Effector CD8-positive, alpha-beta T cell (primary cell): ENCODE data around the gene TSC1.

Source experiments
- DNase-seq: peaks from one replicate; lab custom pipeline; 2025; lab: John Stamatoyannopoulos, UW

The TSC1 gene

GRCh38 chr9:132888151-132888550 lies 56.3 kb downstream of the TSC1 start:
- no peak for DNase-seq

- DNase-seq = no peak
These were observed 57.0 kb downstream of the TSC1 start for GRCh38 chr9:132887181-132888120.

- no peak for DNase-seq
These were observed 58.1 kb downstream of the TSC1 start for GRCh38 chr9:132886334-132886725.

DNA sequence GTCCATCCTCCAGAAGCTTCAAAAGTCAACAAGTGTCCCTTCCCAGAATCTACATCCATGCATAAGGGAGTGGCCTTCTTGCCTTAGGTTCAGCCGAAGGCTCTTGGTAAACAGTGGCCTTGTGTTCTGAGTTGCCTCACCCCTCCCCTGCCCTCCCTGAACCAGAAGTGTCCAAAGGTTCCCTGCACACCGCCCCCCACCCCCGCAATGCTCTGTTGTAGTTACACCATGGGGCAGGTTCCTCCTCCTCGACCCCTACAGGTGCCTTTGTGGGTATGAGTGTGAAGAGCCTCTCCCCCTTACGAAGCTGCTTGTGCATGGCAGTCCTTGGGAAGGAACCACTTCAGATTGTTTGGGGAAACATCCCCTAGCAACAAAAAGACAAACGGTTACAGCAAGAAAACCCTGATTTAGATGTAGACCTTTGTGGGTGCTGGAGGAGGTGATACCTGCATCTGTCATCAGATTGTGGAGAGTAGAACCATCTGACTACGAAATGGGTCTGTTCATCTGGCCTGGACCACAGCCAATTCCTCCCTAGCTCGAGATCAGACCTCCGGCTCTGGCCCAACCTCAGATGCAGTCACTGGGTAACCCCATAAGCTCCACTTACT lies 58.6 kb downstream of the TSC1 start:
- no peak for DNase-seq

GRCh38 chr9:132883349-132884294 lies 60.8 kb downstream of the TSC1 start:
- no peak for DNase-seq

- DNase-seq = no peak
These were observed 61.8 kb downstream of the TSC1 start for GRCh38 chr9:132882616-132883015.

DNA sequence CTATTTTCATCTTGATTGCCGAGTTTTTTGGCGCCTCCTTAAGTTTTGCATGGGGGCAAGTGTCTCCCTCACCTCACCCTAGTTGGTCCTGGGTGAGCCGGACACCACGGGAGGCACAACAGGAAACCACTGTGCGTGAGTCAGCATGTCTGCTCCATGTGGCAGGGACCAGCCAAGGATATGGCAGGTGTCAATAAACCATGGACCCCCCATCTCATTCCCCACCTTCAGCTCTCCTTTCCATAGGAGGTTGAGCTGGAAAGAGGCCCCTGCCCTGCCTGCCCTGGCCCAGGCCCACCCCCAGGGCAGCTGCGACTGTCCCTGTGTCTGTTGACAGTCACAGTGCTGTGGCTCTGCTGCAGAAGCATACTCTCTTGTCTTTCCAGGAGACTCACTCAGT lies 62.6 kb downstream of the TSC1 start:
- DNase-seq = no peak

GRCh38 chr9:132880324-132880661 lies 64.1 kb downstream of the TSC1 start:
- DNase-seq = no peak

- DNase-seq = no peak
These were observed 64.7 kb downstream of the TSC1 start for GRCh38 chr9:132879457-132880323.

DNA sequence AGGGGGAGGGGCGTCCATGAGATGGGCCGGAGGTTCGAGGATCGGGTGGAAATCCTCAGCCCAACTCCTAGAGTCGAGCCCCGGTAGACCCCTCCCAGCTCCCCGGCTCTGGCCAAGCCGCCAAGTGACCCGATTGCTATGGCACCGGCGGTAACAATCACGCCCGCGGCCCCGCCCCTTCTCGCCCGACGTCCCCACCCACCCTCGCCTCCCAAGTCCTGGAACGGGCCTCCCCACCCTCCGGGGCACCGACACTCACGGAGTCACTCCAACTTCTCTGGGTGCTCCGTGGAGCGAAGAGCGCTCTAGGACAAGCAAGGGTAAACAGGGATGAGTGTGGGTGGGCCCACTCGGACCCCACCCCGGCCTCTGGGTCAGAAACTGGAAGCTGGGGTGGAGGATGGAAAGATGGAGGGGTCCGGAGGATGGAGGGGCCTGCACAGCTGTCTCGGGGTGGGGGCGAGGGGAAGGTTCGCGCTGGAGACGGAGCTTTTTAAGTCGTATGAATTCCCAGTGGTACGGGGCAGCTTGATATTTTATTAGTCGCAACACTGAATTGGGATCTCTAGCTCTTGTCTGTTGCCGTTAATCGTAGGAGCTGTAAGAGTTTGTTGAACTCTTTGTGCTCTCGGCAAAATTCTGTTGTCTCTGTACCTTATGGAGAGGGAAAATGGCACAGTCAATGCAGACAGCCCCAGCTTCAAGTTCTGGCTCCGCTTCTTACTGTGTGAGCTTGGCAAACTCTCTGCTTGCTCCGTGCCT lies 65.5 kb downstream of the TSC1 start, which contains the start of gene SPACA9:
Gene SPACA9, plus strand, starts transcription at position 204 of the 762 bp plus-strand sequence. CDS start 5,050 bp downstream, outside the sequence.
- DNase-seq = peak; percentile 13

DNA sequence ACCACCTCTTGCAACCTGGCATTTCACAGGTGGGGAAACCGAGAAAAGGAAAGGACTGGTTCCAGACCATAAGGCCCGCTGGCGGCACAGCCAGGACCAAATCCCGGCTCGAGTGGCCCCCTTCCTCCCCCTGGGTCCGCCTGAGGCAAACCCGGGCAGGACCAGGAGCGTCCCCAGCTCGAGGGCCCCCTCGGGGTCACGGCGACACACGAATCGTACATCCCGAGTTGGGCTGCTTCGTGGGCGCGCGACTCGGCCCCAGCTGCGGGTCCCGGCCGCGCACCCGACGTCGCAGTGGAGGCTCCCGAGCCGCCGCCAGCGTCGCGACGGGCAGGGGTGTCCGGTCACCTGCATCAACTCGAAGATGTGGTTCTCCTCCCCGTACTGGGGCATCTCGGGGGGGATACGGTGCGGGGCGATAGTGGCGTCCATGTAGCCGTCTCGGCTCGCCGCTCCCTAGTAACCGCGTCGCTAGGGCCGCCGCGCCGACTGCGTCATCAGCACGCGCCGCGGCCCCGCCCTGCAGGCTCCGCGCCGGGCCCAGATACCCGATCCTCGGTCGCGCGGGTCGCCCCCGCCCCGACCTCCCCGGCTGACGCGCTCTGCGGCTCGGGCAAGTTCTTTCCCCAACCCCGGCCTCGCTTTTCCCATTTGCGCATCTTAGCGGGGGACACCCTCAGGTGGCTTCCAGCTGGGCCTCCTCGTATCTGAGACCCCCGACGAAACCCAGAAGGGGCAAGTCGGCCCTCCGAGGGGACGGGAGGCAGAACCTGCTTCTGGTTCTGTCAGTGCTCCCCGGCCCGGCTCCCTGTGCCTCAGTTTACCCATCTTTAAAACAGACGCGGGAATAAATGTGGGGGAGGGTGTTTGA lies 66.4 kb downstream of the TSC1 start, which contains the start of gene AK8:
Gene AK8, minus strand, starts transcription at position 461 of the 871 bp plus-strand sequence. Its CDS starts 29 bp downstream, at position 432.
- peak; percentile 64 for DNase-seq

GRCh38 chr9:132877458-132877823 lies 67.0 kb downstream of the TSC1 start:
- DNase-seq = no peak

DNA sequence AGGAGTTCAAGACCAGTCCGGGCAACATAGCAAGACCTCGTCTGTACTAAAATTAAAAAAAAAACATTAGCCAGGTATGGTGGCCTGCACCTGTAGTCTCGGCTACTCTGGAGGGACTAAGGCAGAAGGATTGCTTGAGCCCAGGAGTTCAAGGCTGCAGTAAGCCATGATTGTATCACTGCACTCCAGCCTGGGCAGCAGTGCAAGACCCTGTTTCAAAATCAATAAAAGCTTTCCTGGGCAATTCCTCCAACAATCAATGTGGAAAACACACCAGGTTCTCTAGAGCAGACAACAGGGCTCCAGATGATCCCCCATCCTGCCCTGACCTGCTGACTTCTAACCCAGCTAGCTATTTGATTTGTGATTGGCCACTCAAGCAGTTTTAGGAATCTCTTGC lies 67.6 kb downstream of the TSC1 start:
- DNase-seq = no peak

DNA sequence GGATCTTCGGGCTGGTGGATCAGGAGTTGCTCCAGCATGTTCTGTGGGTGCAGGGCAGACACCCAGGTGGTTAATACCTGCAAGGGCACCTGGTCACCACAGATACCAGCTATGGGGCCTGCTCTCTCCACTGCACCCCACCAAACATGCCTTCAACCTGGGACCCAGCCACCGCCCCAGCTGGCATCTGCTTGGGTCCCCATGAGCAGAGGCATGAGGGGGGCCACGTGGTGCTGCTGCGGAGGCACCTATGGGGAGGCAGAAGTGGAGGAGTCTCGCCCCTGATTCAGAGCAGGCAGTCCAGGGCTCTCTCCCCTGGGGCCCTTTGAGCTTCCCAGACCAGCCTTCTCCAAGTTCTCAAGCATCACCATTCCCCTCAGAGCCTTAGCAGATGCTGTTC lies 69.3 kb downstream of the TSC1 start:
- no peak for DNase-seq

- no peak for DNase-seq
These were observed 71.0 kb downstream of the TSC1 start for GRCh38 chr9:132873403-132873802.

DNA sequence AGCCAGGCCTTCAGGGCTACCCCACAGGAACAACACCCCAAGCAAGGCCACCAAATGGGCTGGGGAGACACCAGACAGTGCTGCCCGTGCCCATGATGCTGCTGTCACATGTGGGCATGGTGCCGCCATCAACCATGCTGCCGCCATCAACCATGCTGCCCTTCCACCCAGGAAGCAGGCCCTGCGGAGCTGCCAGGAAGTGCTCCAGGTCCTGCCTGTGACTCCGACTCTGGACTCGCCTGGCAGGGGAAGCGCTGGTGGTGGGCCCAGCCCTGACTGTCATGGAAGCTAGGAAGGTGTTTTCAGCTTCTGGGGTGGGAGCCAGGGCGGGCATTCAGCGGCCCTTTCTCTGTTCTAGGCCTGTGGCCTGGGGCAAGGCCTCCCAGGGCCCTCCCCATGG lies 75.2 kb downstream of the TSC1 start:
- DNase-seq = no peak

DNA sequence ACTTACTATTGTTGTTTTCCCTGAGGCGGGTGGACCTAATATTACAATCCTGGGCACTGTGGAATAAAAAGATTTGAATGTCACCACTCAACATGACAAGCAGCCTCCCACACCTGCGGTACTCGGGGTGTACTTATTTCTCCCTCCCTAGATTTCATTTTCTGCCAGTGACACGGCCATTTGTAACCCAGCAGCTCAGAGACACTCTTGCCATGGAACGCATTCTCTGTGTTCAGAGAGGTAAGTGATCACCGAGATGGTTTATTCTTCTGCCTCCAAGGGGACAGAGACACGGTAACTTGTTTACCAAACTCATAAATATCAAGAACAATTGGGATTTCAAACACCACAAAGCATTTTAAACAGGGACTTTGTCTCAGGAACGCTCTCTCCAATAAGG lies 77.5 kb downstream of the TSC1 start:
- DNase-seq = no peak

GRCh38 chr9:132864691-132865090 lies 79.7 kb downstream of the TSC1 start:
- no peak for DNase-seq

GRCh38 chr9:132864277-132864676 lies 80.1 kb downstream of the TSC1 start:
- DNase-seq = no peak
